Measurements from ENCODE around the gene ZNF44.

ZNF44 gene

GRCh38 chr19:12247644-12248222, 47.0 kb downstream of the ZNF44 start:
- TF ChIP-seq FOXP2 (optimal IDR thresholded peaks at IDR 0.05; ENCODE audit: borderline replicate concordance, extremely low read depth, extremely low read length, insufficient read depth) (no peak), SIN3A (IDR thresholded peaks at IDR 0.05; ENCODE audit: borderline replicate concordance, insufficient read depth, low read length) (no peak), REST (IDR thresholded peaks at IDR 0.05; ENCODE audit: insufficient read depth in 1 of 2, low read depth in 2 of 2, low read length in 2 of 2) (no peak), TAF1 (IDR thresholded peaks at IDR 0.05; ENCODE audit: borderline replicate concordance, insufficient read depth, low read length) (no peak), POLR2AphosphoS5 (IDR thresholded peaks at IDR 0.05; ENCODE audit: low read depth, low read length) (no peak)

- TF ChIP-seq SIN3A (IDR thresholded peaks at IDR 0.05; ENCODE audit: borderline replicate concordance, insufficient read depth, low read length) (no peak), REST (IDR thresholded peaks at IDR 0.05; ENCODE audit: insufficient read depth in 1 of 2, low read depth in 2 of 2, low read length in 2 of 2) (no peak), FOXP2 (optimal IDR thresholded peaks at IDR 0.05; ENCODE audit: borderline replicate concordance, extremely low read depth, extremely low read length, insufficient read depth) (no peak), TAF1 (IDR thresholded peaks at IDR 0.05; ENCODE audit: borderline replicate concordance, insufficient read depth, low read length) (no peak), POLR2AphosphoS5 (IDR thresholded peaks at IDR 0.05; ENCODE audit: low read depth, low read length) (no peak)
Measured at GRCh38 chr19:12244370-12244769, 50.3 kb downstream of the ZNF44 start.

- no peak for TF ChIP-seq POLR2AphosphoS5 (IDR thresholded peaks at IDR 0.05; ENCODE audit: low read depth, low read length)
Measured at GRCh38 chr19:12237143-12237839, 57.4 kb downstream of the ZNF44 start.

- no peak for TF ChIP-seq POLR2AphosphoS5 (IDR thresholded peaks at IDR 0.05; ENCODE audit: low read depth, low read length)
- no peak for TF ChIP-seq TAF1 (IDR thresholded peaks at IDR 0.05; ENCODE audit: borderline replicate concordance, insufficient read depth, low read length)
- TF ChIP-seq REST (IDR thresholded peaks at IDR 0.05; ENCODE audit: insufficient read depth in 1 of 2, low read depth in 2 of 2, low read length in 2 of 2), result no peak
- TF ChIP-seq FOXP2 (optimal IDR thresholded peaks at IDR 0.05; ENCODE audit: borderline replicate concordance, extremely low read depth, extremely low read length, insufficient read depth), result no peak
- no peak for TF ChIP-seq SIN3A (IDR thresholded peaks at IDR 0.05; ENCODE audit: borderline replicate concordance, insufficient read depth, low read length)
Measured at GRCh38 chr19:12232961-12233360, 61.7 kb downstream of the ZNF44 start.

- TF ChIP-seq POLR2AphosphoS5 (IDR thresholded peaks at IDR 0.05; ENCODE audit: low read depth, low read length) (no peak), REST (IDR thresholded peaks at IDR 0.05; ENCODE audit: insufficient read depth in 1 of 2, low read depth in 2 of 2, low read length in 2 of 2) (no peak), TAF1 (IDR thresholded peaks at IDR 0.05; ENCODE audit: borderline replicate concordance, insufficient read depth, low read length) (no peak), SIN3A (IDR thresholded peaks at IDR 0.05; ENCODE audit: borderline replicate concordance, insufficient read depth, low read length) (no peak), FOXP2 (optimal IDR thresholded peaks at IDR 0.05; ENCODE audit: borderline replicate concordance, extremely low read depth, extremely low read length, insufficient read depth) (no peak)
Measured at GRCh38 chr19:12230751-12231733, 63.6 kb downstream of the ZNF44 start.

All from PFSK-1 (cell line).